Tibial artery (tissue), 4 donors: ENCODE measurements around the gene CALB2.

Experiments
- DNase-seq, 2 donors: peaks; one replicate each; pipeline ENCODE4 v3.0.0-alpha.2; 2019
- H3K27ac ChIP-seq, 2 donors: fragments of 200-600 bp; sonication (generic) in 1 of 2; 1 replicate in 1 of 2; 2 replicates in 1 of 2; pipeline ENCODE4 v1.5.1; 2018 to 2019; ENCODE audit warnings: mild to moderate bottlenecking in 1 of 2
- H3K27me3 ChIP-seq, 2 donors: fragments of 200-600 bp; sonication (generic) in 1 of 2; one replicate each; pipeline versions ENCODE4 v1.5.1 to v1.6.0; 2016 to 2019
- H3K36me3 ChIP-seq, 3 donors: fragments of 200-600 bp; sonication (generic) in 2 of 3; one replicate each; pipeline ENCODE4 v1.5.1; 2016 to 2019; ENCODE audit warnings: mild to moderate bottlenecking in 2 of 3
- H3K4me1 ChIP-seq, 4 donors: fragments of 200-600 bp; sonication (generic) in 2 of 4; 1 replicate in 3 of 4; 2 replicates in 1 of 4; pipeline ENCODE4 v1.5.1; 2016 to 2019
- H3K4me3 ChIP-seq, 2 donors: fragments of 200-600 bp; sonication (generic) in 1 of 2; 1 replicate in 1 of 2; 2 replicates in 1 of 2; pipeline ENCODE4 v1.5.1; 2018 to 2019; ENCODE audit warnings: mild to moderate bottlenecking in 2 of 2
- H3K9me3 ChIP-seq, 3 donors: fragments of 200-600 bp; sonication (generic) in 1 of 3; one replicate each; pipeline ENCODE4 v1.5.1; 2016 to 2019
- CTCF ChIP-seq, 2 experiments: fragments of 200-600 bp in 1 of 2; fragments of 450-650 bp in 1 of 2; IDR thresholded peaks; one replicate each; pipeline ENCODE4 v1.5.1; 2017 to 2019; ENCODE audit warnings: antibody characterized with exemption in 2 of 2, mild to moderate bottlenecking in 1 of 2, moderate library complexity in 1 of 2
- intact Hi-C: fragments of 100-400 bp; cut with DNase I; formaldehyde crosslinking; loops from one replicate; pipeline ENCODE4 v1.15.0; 2023; ENCODE audit warnings: low total_unique reads

CALB2 gene

GRCh38 chr16:71340406-71340805 is 18.1 kb upstream of the CALB2 start:
- DNase-seq, result no peak
- Histone ChIP-seq H3K4me1 (no peaks in the 10 kb centered on the region), H3K4me3 (no peak overlapping the region), H3K27me3 (peaks cover 0 to 20% of the 10 kb centered on the region in 2 donors), H3K36me3 (no peaks in the 10 kb centered on the region), H3K27ac (no peak overlapping the region), H3K9me3 (no peaks in the 10 kb centered on the region)
- intact Hi-C loops, result no loop called here
- no peak for TF ChIP-seq CTCF (IDR thresholded peaks at IDR 0.05)

GRCh38 chr16:71341881-71342280 is 16.6 kb upstream of the CALB2 start:
- no peaks in the 10 kb centered on the region for H3K36me3 ChIP-seq
- no peak overlapping the region for H3K27ac ChIP-seq
- H3K27me3 ChIP-seq, result peaks cover 0 to 20% of the 10 kb centered on the region in 2 donors
- intact Hi-C loops, result no loop called here
- H3K4me1 ChIP-seq, result no peaks in the 10 kb centered on the region
- DNase-seq, result no peak
- TF ChIP-seq CTCF (IDR thresholded peaks at IDR 0.05), result no peak
- H3K9me3 ChIP-seq, result no peaks in the 10 kb centered on the region
- no peak overlapping the region for H3K4me3 ChIP-seq

- H3K27ac ChIP-seq, result no peak overlapping the region
- peaks cover 0 to 17% of the 10 kb centered on the region in 2 donors for H3K27me3 ChIP-seq
- no peak overlapping the region for H3K4me3 ChIP-seq
- no peaks in the 10 kb centered on the region for H3K9me3 ChIP-seq
- no peak for DNase-seq
- no peak for TF ChIP-seq CTCF (IDR thresholded peaks at IDR 0.05)
- H3K4me1 ChIP-seq, result no peaks in the 10 kb centered on the region
- H3K36me3 ChIP-seq, result no peaks in the 10 kb centered on the region
- intact Hi-C loops, result no loop called here
Observed at GRCh38 chr16:71343078-71343477, 15.4 kb upstream of the CALB2 start.

GRCh38 chr16:71344315-71344905 is 14.1 kb upstream of the CALB2 start:
- no peak overlapping the region for H3K4me3 ChIP-seq
- no peaks in the 10 kb centered on the region for H3K4me1 ChIP-seq
- DNase-seq, result no peak
- no peaks in the 10 kb centered on the region for H3K9me3 ChIP-seq
- H3K27me3 ChIP-seq, result peaks cover 0 to 13% of the 10 kb centered on the region in 2 donors
- TF ChIP-seq CTCF (IDR thresholded peaks at IDR 0.05), result no peak
- no peak overlapping the region for H3K27ac ChIP-seq
- intact Hi-C loops, result no loop called here
- no peaks in the 10 kb centered on the region for H3K36me3 ChIP-seq

- H3K4me3 ChIP-seq, result no peak overlapping the region
- no peaks in the 10 kb centered on the region for H3K4me1 ChIP-seq
- H3K27me3 ChIP-seq, result peaks cover 0 to 8% of the 10 kb centered on the region in 2 donors
- TF ChIP-seq CTCF (IDR thresholded peaks at IDR 0.05), result no peak
- no peak for DNase-seq
- H3K27ac ChIP-seq, result no peak overlapping the region
- H3K9me3 ChIP-seq, result no peaks in the 10 kb centered on the region
- intact Hi-C loops, result no loop called here
- H3K36me3 ChIP-seq, result no peaks in the 10 kb centered on the region
Observed at GRCh38 chr16:71345031-71345430, 13.5 kb upstream of the CALB2 start.

GRCh38 chr16:71347146-71347545 is 11.4 kb upstream of the CALB2 start:
- no peak overlapping the region for H3K4me3 ChIP-seq
- peaks cover 0 to 5% of the 10 kb centered on the region in 2 donors for H3K27me3 ChIP-seq
- no peak overlapping the region for H3K27ac ChIP-seq
- H3K36me3 ChIP-seq, result no peaks in the 10 kb centered on the region
- no peak for TF ChIP-seq CTCF (IDR thresholded peaks at IDR 0.05)
- intact Hi-C loops, result no loop called here
- H3K9me3 ChIP-seq, result no peaks in the 10 kb centered on the region
- no peaks in the 10 kb centered on the region for H3K4me1 ChIP-seq
- no peak for DNase-seq
